SW 1271 (cell line): ENCODE measurements around the gene FAM78A.

ENCODE experiments used
- DNase-seq, 2 experiments: peaks; one replicate each; lab custom pipeline; 2025; lab: John Stamatoyannopoulos, UW

FAM78A gene

DNA sequence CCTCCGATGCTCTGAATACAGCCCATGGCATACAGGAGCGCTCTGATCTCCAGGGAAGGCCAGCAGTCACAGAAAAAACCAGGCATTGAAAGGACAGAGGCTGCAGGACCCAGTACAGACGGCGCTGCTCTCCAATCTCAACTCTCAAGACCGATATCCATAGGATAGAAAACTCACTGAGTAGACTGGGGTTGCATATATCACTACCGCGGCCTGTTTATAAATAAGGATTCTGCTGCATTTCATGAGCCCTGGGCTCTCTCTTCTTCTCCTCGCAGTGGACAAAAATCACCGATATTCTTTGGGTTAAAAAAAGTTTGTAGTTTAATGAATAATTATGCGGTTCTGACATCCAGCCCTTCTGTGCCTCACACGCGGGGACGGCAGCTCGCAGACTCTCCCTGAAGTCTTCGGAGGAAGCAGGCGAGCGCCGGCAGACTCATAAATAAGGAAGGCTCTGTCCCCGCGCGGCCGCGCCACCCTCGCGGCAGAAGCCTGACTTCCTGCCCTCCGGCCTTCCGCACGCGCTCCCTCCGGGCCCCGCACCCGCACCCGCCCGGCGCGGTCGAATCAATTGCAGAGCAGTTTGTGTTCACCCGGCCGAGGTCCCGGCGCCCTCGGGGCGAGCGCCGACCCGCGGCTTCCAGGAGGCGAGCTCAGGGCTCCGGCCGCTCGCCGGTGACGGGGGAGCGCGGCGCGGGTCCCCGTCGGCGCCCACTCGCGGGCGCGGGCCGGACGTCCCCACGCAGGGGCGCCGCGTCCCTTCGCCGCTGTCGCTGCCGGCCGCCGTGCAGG lies at the start of gene FAM78A:
TSS of gene FAM78A (minus strand) at position 417 of the 795 bp plus-strand sequence. CDS start at position 86, 331 bp downstream.
- no peak for DNase-seq

GRCh38 chr9:131324736-131325679 lies 48.7 kb upstream of the FAM78A start:
- no peak for DNase-seq

- DNase-seq: no peak
Measured at GRCh38 chr9:131323629-131324028, 47.3 kb upstream of the FAM78A start.

GRCh38 chr9:131320031-131320685 lies 43.8 kb upstream of the FAM78A start:
- DNase-seq: no peak

- DNase-seq: no peak
Measured at GRCh38 chr9:131319486-131319885, 43.2 kb upstream of the FAM78A start.

GRCh38 chr9:131318231-131319085 lies 42.1 kb upstream of the FAM78A start:
- no peak for DNase-seq

DNA sequence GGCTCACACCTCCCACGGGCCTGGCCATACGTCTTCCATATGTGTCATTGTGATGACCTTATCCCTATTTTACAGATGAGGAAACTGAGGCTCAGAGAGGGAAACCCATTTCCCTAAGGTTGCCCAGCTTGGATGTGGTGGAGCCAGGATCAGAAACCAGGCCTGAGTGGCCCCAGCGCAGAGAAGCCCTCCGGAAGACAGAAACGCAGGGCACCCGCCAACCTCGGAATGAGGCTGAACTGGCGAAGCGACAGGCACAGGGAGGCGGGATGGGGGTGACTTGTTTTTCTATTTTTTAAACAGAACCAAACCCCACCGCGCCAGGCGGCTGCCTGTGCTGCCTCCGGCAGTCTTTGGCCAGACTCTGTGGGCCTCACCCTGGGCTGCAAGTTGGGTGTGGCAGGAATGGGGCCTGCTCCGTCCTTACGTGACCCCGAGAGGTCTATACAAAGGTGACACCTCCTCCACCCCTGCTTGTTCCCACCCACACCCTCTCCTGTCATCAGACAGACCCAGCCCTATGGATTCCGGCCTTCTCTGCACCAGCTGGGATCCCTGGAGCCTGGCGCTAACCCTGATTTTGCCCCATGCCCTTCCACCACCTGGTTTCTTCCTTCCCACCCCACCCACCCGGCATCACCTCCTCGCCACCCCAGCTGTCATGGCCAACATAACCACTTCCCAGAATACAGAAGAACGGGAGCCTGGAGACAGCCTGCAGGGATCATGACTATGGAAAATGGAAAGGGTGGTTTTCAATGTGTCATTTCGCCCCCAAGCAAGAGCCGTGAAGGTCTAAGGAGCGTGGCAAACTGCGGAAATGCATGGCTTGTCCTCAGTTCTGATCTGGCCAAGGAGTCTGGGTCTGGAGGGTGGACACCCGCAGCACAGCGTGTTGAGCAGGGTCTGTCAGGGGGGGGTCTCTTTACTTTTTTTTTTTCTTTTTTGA lies 36.8 kb upstream of the FAM78A start:
- DNase-seq: no peak

GRCh38 chr9:131312246-131312645 lies 35.9 kb upstream of the FAM78A start:
- no peak for DNase-seq

DNA sequence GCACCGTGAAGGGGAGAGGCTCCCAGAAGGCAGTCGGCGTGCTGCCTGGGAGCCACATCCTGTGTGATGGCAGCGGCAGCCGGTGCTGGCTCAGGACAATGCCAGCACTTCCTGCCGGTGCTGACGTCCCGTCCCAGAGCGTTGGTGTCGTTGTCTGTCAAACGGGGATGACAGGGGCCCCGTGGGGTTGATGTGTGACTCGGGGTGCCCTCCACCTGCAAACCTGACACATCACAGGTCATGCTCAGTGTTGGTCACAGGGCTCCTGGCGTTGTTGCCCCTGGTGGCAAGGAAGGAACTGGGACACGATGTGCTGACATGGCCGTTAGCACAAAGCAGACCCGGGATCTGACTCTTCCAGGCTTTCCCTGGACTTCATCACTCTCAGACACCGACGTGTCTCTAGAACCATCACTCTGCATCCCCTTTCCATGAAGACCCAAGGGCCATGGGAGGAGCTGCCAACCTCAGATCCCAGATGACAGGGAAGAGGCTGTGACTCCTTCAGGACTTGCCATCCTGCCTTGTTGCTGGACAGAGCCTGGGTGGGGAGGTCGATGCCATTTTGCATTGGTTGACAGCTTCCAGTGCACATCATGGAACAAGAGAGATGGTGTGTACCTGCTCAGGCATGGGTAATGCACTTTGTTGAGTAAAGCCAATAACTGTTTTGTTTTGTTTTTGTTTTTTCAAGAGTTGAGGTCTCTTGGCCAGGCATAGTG lies 34.7 kb upstream of the FAM78A start:
- DNase-seq: no peak

GRCh38 chr9:131309530-131310276 lies 33.4 kb upstream of the FAM78A start:
- DNase-seq: no peak

DNA sequence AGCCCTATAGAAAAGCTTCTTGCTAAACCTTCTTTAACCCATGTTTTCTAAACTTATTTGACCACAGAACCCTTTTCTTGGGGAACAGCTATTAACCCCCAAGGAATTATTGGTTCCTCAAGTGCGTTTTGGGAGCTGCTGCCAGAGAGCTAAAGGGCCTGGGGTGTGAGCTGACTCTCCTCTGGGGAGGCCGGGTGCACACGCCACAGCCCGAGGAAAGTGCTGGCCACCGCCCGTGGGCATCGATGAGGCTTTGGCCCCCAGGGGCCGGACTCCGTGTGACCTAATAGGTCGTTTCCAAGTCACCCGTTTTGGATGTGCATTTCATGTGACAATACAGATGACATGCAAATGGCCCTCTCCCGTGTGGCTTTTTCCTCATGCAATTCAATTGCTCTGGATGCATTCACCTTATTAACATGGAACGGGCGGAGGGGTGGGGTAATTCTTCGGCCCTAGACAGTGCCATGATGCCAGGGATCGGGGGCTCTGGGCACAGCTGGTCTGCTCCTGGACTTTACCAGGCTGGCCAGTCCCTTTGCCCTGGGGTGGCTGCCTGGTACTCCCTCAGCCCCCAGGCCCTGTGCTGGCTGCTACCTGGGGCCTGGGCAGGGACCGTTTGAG lies 32.7 kb upstream of the FAM78A start:
- DNase-seq: no peak

GRCh38 chr9:131308452-131308851 lies 32.1 kb upstream of the FAM78A start:
- no peak for DNase-seq

DNA sequence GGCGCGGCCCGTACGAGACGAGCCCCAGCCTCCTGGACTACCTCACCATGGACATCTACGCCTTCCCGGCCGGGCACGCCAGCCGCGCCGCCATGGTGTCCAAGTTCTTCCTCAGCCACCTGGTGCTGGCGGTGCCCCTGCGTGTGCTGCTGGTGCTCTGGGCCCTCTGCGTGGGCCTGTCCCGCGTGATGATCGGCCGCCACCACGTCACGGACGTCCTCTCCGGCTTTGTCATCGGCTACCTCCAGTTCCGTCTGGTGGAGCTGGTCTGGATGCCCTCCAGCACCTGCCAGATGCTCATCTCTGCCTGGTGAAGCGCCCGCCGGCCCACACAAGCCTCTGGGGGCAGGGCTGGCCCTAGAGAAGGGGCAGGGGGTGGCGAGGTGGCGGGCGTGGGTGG lies 31.7 kb upstream of the FAM78A start:
- DNase-seq: no peak

GRCh38 chr9:131306397-131307004 lies 30.2 kb upstream of the FAM78A start:
- DNase-seq: no peak

DNA sequence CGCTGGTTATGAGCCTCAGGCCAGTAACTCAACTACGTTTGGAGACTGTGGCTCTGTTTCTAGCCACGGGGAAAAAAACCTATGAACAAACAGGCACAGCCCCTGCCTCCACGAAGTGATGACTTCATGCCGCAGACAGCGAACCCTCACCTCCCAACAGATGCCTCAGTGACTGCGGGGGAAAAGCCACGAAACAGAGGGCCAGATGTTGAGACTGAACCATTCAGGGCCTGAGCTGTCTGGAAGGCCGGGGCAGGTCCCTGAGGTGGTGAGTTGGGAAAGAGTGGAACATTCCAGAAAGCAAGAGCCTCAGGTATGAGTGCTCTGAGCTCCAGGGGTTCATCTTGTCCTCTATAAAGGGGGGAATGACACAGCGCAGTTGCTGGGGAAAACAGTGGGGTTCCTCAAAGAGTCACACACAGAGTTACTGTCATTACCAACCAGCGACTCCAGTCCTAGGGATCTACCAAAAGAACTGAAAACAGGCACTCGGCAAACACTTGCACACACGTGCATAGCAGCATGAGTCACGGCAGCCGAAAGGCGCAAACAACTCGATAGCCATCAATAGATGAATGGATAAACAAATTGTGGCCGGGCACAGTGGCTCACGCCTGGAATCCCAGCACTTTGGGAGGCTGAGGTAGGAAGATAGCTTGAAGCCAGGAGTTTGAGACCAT lies 28.5 kb upstream of the FAM78A start:
- no peak for DNase-seq

DNA sequence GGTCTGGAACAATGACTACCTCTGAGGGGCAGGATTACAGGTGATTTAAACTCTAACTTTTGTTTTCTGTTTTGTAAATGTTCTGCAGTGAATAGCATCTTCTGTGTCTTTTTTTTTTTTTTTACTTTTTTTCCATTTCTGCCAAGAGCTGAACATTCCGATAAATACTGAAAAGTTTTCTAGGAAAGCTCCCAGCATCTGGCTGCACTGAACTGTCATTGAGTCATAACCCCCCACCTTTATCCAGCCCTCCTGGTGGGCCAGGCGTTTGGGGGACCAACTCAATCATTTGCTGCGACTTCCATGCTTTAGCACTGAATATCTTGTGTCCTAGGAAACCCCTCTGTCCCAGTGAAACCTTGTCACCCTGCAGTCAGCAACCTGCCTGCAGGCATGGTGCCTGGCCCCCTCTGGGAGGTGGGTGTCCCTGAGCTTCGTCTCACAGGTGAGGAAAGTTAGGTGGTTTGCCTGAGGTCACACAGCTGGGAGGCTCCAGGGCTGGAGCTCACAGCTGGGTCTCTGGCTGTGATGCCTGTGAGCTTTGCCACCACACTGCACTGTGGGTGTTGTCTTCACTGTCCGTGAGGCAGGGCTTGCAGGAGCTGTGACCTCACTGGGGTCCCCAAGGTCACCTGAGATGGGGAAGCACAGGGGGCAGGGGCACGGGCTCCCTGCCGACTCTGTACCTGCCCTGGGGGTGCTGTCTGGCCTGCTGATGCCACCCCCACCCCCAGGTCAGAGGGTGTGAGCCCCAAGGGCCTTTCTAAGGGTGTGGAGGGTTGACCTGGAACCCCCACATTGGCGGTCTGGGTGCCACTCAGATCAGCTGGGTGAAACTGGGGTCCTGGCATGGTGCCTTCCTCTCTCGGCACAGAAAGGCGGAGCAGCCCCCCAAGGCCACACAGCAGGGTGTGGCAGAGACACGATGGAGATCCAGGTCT lies 27.3 kb upstream of the FAM78A start:
- DNase-seq: no peak
